Measurements from ENCODE around the gene DSCAM. TPM values are rescaled to one million over a fixed set of nuclear protein-coding genes. Genes with fewer than 3 reads are reported as not detected.

The DSCAM gene
- total RNA-seq, 1 donor from 2014 or later = not detected

- TF ChIP-seq CTCF (IDR thresholded peaks at IDR 0.05; ENCODE audit: borderline replicate concordance) = no peak
- intact Hi-C loops (cut with micrococcal nuclease) = no loop called here
Observed at GRCh38 chr21:40566486-40566885, 280.5 kb downstream of the DSCAM start.

GRCh38 chr21:40564318-40564717, 282.6 kb downstream of the DSCAM start:
- TF ChIP-seq CTCF (IDR thresholded peaks at IDR 0.05; ENCODE audit: borderline replicate concordance) = no peak
- Histone ChIP-seq H3K36me3 (no peaks in the 10 kb centered on the region), H3K9me3 (replicated peaks) (no peaks in the 10 kb centered on the region), H3K4me3 (no peak overlapping the region), H3K27me3 (ENCODE audit: low read depth) (peaks cover 20% of the 10 kb centered on the region), H3K4me1 (no peaks in the 10 kb centered on the region), H3K27ac (replicated peaks) (no peak overlapping the region)
- intact Hi-C loops (cut with micrococcal nuclease) = no loop called here
- DNase-seq = no peak

More at GRCh38 chr21:40566486-40566885, 280.5 kb downstream of the DSCAM start:
- DNase-seq = no peak
- no peaks in the 10 kb centered on the region for H3K4me1 ChIP-seq
- H3K9me3 ChIP-seq (replicated peaks) = peaks cover 7% of the 10 kb centered on the region
- H3K27ac ChIP-seq (replicated peaks) = no peak overlapping the region
- no peaks in the 10 kb centered on the region for H3K36me3 ChIP-seq
- no peak overlapping the region for H3K4me3 ChIP-seq
- H3K27me3 ChIP-seq (ENCODE audit: low read depth) = peaks cover 31% of the 10 kb centered on the region

- no peaks in the 10 kb centered on the region for H3K4me1 ChIP-seq
- no peak overlapping the region for H3K4me3 ChIP-seq
- no peak overlapping the region for H3K27ac ChIP-seq (replicated peaks)
- H3K9me3 ChIP-seq (replicated peaks) = no peaks in the 10 kb centered on the region
- no peak for TF ChIP-seq CTCF (IDR thresholded peaks at IDR 0.05; ENCODE audit: borderline replicate concordance)
- H3K36me3 ChIP-seq = no peaks in the 10 kb centered on the region
- H3K27me3 ChIP-seq (ENCODE audit: low read depth) = peaks cover 18% of the 10 kb centered on the region
- intact Hi-C loops (cut with micrococcal nuclease) = no loop called here
- no peak for DNase-seq
Observed at GRCh38 chr21:40563900-40564299, 283.1 kb downstream of the DSCAM start.

- TF ChIP-seq CTCF (IDR thresholded peaks at IDR 0.05; ENCODE audit: borderline replicate concordance) = no peak
- DNase-seq = no peak
- H3K4me1 ChIP-seq = no peaks in the 10 kb centered on the region
- intact Hi-C loops (cut with micrococcal nuclease) = no loop called here
- H3K9me3 ChIP-seq (replicated peaks) = no peaks in the 10 kb centered on the region
- H3K4me3 ChIP-seq = no peak overlapping the region
- peaks cover 14% of the 10 kb centered on the region for H3K27me3 ChIP-seq (ENCODE audit: low read depth)
- H3K27ac ChIP-seq (replicated peaks) = no peak overlapping the region
- no peaks in the 10 kb centered on the region for H3K36me3 ChIP-seq
Observed at GRCh38 chr21:40562242-40563002, 284.5 kb downstream of the DSCAM start.

GRCh38 chr21:40556442-40556968, 290.5 kb downstream of the DSCAM start:
- no peaks in the 10 kb centered on the region for H3K36me3 ChIP-seq
- H3K27ac ChIP-seq (replicated peaks) = no peak overlapping the region
- H3K9me3 ChIP-seq (replicated peaks) = no peaks in the 10 kb centered on the region
- no peak for TF ChIP-seq CTCF (IDR thresholded peaks at IDR 0.05; ENCODE audit: borderline replicate concordance)
- DNase-seq = no peak
- no peak overlapping the region for H3K4me3 ChIP-seq
- intact Hi-C loops (cut with micrococcal nuclease) = no loop called here
- no peaks in the 10 kb centered on the region for H3K4me1 ChIP-seq
- H3K27me3 ChIP-seq (ENCODE audit: low read depth) = peaks cover 4% of the 10 kb centered on the region

Measured in left ventricle myocardium inferior (tissue), 1 donor.